ENCODE results near the gene PAX3. TPM values are rescaled to one million over a fixed set of nuclear protein-coding genes. Genes with fewer than 3 reads are reported as not detected.

PAX3 gene
- total and polyA plus RNA-seq, 3 experiments from 2014 or later, result not detected

DNA sequence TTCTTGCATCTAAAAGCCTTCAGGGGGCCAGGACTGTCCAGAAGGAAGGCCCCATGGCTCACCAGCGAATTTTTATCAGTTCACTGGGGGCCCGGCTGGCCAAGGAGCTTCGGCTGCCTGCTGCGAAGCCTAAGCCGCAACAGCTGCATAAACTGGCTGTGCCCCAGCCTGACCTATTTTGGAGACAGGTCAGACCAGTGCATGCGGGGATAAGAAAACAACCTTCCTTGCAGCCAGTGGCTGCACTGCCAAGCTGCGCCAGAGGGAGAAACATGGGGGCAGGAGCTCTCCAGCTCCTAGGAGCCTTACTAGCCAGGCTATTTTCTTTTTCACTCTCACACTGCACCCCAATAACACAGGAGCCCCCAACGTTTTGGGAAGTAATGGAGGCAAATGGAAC is 15.2 kb downstream of the PAX3 start:
- H3K27ac Mint-ChIP-seq, result no peak overlapping the region
- POLR2A ChIA-PET, result no interaction called here

DNA sequence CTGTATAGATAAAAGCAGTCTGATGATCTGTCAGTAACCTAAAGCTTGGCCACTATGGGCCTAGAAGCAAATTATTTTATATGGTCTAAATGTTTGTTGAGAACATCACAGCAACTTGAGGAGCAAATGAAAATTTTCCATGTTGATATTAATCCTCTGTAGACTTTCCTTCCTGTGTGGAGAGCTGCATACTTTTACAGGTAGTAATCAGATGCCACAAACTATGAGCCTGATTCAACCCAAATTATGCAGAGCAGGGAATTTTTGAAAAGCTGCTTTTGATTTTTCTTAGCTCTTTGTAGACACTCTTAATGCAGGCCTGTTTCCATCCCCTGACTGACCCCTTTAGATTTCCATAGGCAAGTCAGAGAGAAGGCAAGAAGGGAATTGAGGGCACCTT is 17.3 kb downstream of the PAX3 start:
- Mint-ChIP-seq H3K27me3 (peaks cover 8 to 35% of the 10 kb centered on the region in 2 donors), H3K36me3 (no peaks in the 10 kb centered on the region), H3K4me3 (no peak overlapping the region), H3K9me3 (peaks cover 0 to 2% (median 0%) of the 10 kb centered on the region in 5 donors), H3K27ac (no peak overlapping the region), H3K4me1 (no peaks in the 10 kb centered on the region)
- H3K4me3 ChIP-seq (ENCODE audit: low read length), result no peak overlapping the region
- no peak for DNase-seq
- H3K27me3 ChIP-seq (ENCODE audit: insufficient read depth, low read length, poor library complexity, severe bottlenecking), result no peaks in the 10 kb centered on the region
- H3K9me3 ChIP-seq (ENCODE audit: low read length), result no peaks in the 10 kb centered on the region
- ChIA-PET POLR2A (no interaction called here), CTCF (no interaction called here)
- H3K27ac ChIP-seq (ENCODE audit: low read depth, low read length), result no peak overlapping the region
- no peaks in the 10 kb centered on the region for H3K36me3 ChIP-seq (ENCODE audit: insufficient read depth, low read length)
- no peaks in the 10 kb centered on the region for H3K4me1 ChIP-seq (ENCODE audit: insufficient read depth, low read length)

More for the DNA sequence above, 15.2 kb downstream of the PAX3 start:
- Mint-ChIP-seq H3K4me1 (no peaks in the 10 kb centered on the region), H3K4me3 (no peak overlapping the region), H3K36me3 (no peaks in the 10 kb centered on the region), H3K9me3 (peaks cover 0 to 2% (median 0%) of the 10 kb centered on the region in 5 donors), H3K27me3 (peaks cover 20 to 51% of the 10 kb centered on the region in 2 donors)
- Histone ChIP-seq H3K27ac (ENCODE audit: low read depth, low read length) (no peak overlapping the region), H3K27me3 (ENCODE audit: insufficient read depth, low read length, poor library complexity, severe bottlenecking) (peaks cover 6% of the 10 kb centered on the region), H3K36me3 (ENCODE audit: insufficient read depth, low read length) (no peaks in the 10 kb centered on the region), H3K4me1 (ENCODE audit: insufficient read depth, low read length) (no peaks in the 10 kb centered on the region), H3K9me3 (ENCODE audit: low read length) (no peaks in the 10 kb centered on the region), H3K4me3 (ENCODE audit: low read length) (no peak overlapping the region)
- DNase-seq, result no peak
- CTCF ChIA-PET, result no interaction called here

DNA sequence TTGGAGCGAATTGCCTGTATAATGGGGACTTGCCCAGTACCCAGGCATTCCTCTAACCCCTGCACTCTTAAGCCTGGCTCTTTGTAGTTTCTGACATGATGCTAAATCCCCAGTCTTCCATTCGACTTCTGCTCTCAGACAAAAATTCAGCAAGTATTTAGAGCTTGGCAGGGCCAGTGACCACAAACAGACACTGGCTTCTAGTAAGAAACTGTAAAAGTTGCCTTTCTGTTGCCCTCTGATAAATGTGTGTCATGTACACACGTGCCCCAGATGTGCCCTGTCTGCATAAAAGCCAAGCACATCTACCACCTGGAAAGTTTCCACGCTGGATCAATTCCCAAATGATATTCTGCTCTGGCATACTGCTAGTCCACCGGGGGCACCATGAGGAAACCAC is 18.0 kb downstream of the PAX3 start:
- Histone ChIP-seq H3K36me3 (ENCODE audit: insufficient read depth, low read length) (no peaks in the 10 kb centered on the region), H3K4me3 (ENCODE audit: low read length) (no peak overlapping the region), H3K4me1 (ENCODE audit: insufficient read depth, low read length) (no peaks in the 10 kb centered on the region), H3K27ac (ENCODE audit: low read depth, low read length) (no peak overlapping the region), H3K27me3 (ENCODE audit: insufficient read depth, low read length, poor library complexity, severe bottlenecking) (no peaks in the 10 kb centered on the region), H3K9me3 (ENCODE audit: low read length) (no peaks in the 10 kb centered on the region)
- ChIA-PET POLR2A (no interaction called here), CTCF (no interaction called here)
- Mint-ChIP-seq H3K27me3 (peaks cover 7 to 29% of the 10 kb centered on the region in 2 donors), H3K4me1 (no peaks in the 10 kb centered on the region), H3K36me3 (no peaks in the 10 kb centered on the region), H3K4me3 (no peak overlapping the region), H3K9me3 (peaks cover 0 to 2% (median 0%) of the 10 kb centered on the region in 5 donors), H3K27ac (no peak overlapping the region)
- DNase-seq, result no peak

DNA sequence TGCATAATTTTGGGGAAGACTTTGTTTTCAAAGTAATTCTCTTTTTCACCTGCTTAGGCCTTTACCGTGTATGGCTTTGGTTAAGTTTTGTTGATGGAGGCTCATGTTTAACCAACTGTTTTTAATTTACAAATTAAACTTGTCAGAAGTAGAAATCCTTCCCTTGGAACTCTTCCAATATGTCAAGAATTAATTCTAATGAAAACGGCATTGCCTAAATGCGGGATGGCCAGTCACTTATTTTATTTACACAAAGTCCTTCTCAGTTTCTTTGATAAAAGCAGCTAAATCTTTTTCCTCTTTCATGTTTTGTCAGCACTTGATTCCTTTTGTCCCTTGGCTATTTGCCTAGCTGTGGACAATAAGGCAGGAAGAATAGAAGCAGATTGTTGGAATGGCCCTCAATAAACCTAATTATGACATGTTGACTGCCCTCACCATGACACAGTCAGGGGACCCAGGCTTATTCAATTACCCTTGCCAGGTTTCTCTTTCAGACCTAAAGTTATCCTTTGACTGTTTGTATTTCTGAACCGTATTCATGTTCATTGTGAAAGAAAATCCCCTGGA is 26.3 kb downstream of the PAX3 start:
- Mint-ChIP-seq H3K9me3 (no peaks in the 10 kb centered on the region), H3K27me3 (peaks cover 6 to 31% of the 10 kb centered on the region in 2 donors), H3K4me1 (no peaks in the 10 kb centered on the region), H3K27ac (no peak overlapping the region), H3K4me3 (no peak overlapping the region), H3K36me3 (no peaks in the 10 kb centered on the region)
- H3K4me3 ChIP-seq (ENCODE audit: low read length), result no peak overlapping the region
- POLR2A ChIA-PET, result no interaction called here
- H3K36me3 ChIP-seq (ENCODE audit: insufficient read depth, low read length), result no peaks in the 10 kb centered on the region
- DNase-seq, result no peak
- no peak overlapping the region for H3K27ac ChIP-seq (ENCODE audit: low read depth, low read length)
- CTCF ChIA-PET, result no interaction called here
- H3K9me3 ChIP-seq (ENCODE audit: low read length), result no peaks in the 10 kb centered on the region
- H3K27me3 ChIP-seq (ENCODE audit: insufficient read depth, low read length, poor library complexity, severe bottlenecking), result no peaks in the 10 kb centered on the region
- no peaks in the 10 kb centered on the region for H3K4me1 ChIP-seq (ENCODE audit: insufficient read depth, low read length)

DNA sequence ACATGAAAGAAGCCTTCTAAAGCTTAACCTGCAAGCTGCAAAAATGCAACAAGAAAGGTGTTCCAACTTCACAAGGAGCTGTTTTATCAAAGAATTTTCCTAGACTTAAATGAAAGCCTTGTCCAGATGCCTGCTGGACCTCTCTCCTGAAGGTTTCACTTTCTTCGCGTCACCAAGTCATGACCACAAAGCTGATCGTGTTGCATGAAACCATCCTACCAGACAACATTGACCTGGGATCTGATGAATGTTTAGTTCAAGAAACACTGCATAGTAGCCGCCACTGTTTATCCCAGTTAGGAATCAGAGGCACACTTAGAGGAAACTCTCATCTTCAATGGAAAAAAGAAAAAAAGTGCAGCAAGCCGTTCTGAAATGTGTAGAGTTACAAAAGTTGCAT is 26.9 kb downstream of the PAX3 start:
- no peak for DNase-seq
- no peaks in the 10 kb centered on the region for H3K4me1 Mint-ChIP-seq
- H3K27me3 ChIP-seq (ENCODE audit: insufficient read depth, low read length, poor library complexity, severe bottlenecking), result no peaks in the 10 kb centered on the region
- H3K9me3 ChIP-seq (ENCODE audit: low read length), result no peaks in the 10 kb centered on the region
- peaks cover 6 to 29% of the 10 kb centered on the region in 2 donors for H3K27me3 Mint-ChIP-seq
- ChIA-PET POLR2A (no interaction called here), CTCF (no interaction called here)
- H3K4me3 Mint-ChIP-seq, result no peak overlapping the region
- H3K9me3 Mint-ChIP-seq, result no peaks in the 10 kb centered on the region
- H3K36me3 ChIP-seq (ENCODE audit: insufficient read depth, low read length), result no peaks in the 10 kb centered on the region
- H3K4me3 ChIP-seq (ENCODE audit: low read length), result no peak overlapping the region
- no peak overlapping the region for H3K27ac ChIP-seq (ENCODE audit: low read depth, low read length)
- no peaks in the 10 kb centered on the region for H3K4me1 ChIP-seq (ENCODE audit: insufficient read depth, low read length)
- no peaks in the 10 kb centered on the region for H3K36me3 Mint-ChIP-seq
- no peak overlapping the region for H3K27ac Mint-ChIP-seq

DNA sequence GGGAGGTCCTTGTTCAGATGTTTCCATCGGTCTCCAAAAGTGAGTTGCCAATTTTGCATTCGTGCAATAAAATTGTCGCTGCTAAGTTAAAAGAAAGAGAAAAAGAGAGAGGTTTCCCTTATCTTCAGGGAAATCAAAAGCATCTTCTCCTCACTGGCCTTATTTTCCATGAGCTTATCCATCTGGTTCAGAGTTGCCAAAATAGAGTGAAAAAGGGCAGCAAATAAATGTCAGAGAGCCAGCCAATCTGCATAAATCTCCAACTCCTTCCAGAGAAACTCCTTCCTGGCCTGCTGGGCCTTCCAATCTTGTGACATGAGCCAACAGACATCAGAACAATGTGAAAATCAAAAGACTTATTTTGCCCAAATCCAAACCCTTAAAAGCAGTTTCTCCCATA is 28.4 kb downstream of the PAX3 start:
- H3K9me3 ChIP-seq (ENCODE audit: low read length), result no peaks in the 10 kb centered on the region
- H3K4me3 ChIP-seq (ENCODE audit: low read length), result no peak overlapping the region
- H3K27me3 ChIP-seq (ENCODE audit: insufficient read depth, low read length, poor library complexity, severe bottlenecking), result no peaks in the 10 kb centered on the region
- ChIA-PET CTCF (no interaction called here), POLR2A (no interaction called here)
- Mint-ChIP-seq H3K36me3 (no peaks in the 10 kb centered on the region), H3K4me3 (no peak overlapping the region), H3K9me3 (no peaks in the 10 kb centered on the region), H3K27me3 (peaks cover 6 to 34% of the 10 kb centered on the region in 2 donors), H3K27ac (no peak overlapping the region), H3K4me1 (no peaks in the 10 kb centered on the region)
- no peak overlapping the region for H3K27ac ChIP-seq (ENCODE audit: low read depth, low read length)
- no peaks in the 10 kb centered on the region for H3K4me1 ChIP-seq (ENCODE audit: insufficient read depth, low read length)
- no peak for DNase-seq
- H3K36me3 ChIP-seq (ENCODE audit: insufficient read depth, low read length), result no peaks in the 10 kb centered on the region

DNA sequence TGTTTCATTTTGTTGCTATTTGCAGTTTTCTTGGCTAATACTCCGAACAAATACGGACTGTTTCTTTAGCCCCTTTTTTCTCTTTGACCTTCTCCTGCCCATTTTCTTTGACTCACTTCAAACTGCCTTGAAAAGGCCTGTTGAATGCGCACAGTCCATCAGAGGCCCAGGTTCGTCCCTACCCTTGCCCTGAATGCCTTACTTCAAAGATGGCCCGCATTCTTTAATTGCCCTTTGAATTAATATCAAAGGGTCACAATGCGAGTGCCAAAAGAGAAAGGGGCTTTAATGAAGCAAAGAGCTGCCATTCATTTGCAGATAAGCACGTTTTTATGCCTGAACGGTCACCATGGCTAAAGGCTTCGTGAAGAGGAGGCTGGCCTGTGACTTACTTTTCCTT is 29.7 kb downstream of the PAX3 start:
- Mint-ChIP-seq H3K9me3 (peaks cover 0 to under 1% (median 0%) of the 10 kb centered on the region in 5 donors), H3K27me3 (peaks cover 6 to 30% of the 10 kb centered on the region in 2 donors), H3K4me1 (no peaks in the 10 kb centered on the region), H3K36me3 (no peaks in the 10 kb centered on the region), H3K4me3 (no peak overlapping the region), H3K27ac (no peak overlapping the region)
- H3K4me3 ChIP-seq (ENCODE audit: low read length), result no peak overlapping the region
- H3K27ac ChIP-seq (ENCODE audit: low read depth, low read length), result no peak overlapping the region
- H3K9me3 ChIP-seq (ENCODE audit: low read length), result no peaks in the 10 kb centered on the region
- H3K27me3 ChIP-seq (ENCODE audit: insufficient read depth, low read length, poor library complexity, severe bottlenecking), result no peaks in the 10 kb centered on the region
- no peaks in the 10 kb centered on the region for H3K4me1 ChIP-seq (ENCODE audit: insufficient read depth, low read length)
- DNase-seq, result no peak
- CTCF ChIA-PET, result no interaction called here
- POLR2A ChIA-PET, result no interaction called here
- H3K36me3 ChIP-seq (ENCODE audit: insufficient read depth, low read length), result no peaks in the 10 kb centered on the region

DNA sequence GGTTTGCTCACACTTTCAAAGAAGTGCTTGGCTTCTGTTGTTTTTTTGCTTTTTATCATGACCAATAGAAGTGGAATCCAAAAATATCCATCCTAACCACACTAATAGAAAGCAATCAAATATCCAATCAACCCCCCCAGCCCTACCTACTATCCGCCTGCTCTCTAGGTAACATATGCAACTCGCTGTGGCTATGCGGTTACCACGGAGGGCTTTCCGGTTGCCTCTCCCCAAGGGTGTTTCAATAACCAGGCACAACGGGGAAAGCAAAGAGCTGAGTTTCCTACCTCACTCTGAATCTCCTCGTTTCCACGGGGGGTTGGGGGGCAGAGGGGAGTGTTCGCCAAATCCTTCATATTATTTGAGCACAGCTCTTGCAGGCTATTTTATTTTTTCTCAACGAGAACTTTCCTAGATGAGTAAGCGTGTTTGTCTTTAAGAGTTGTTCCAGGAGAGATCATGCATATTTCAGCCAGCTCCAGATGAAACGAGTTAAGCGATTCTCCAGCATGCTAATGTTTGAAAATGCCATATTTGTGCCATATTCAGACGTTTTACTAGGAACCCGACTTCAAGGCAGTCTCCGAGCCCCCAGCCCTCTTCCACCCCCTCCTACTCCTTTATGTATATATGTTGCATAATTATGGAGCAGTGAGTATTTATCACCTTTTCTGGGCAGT is 30.3 kb downstream of the PAX3 start:
- Mint-ChIP-seq H3K4me1 (no peaks in the 10 kb centered on the region), H3K4me3 (no peak overlapping the region), H3K36me3 (no peaks in the 10 kb centered on the region), H3K27me3 (peaks cover 6 to 30% of the 10 kb centered on the region in 2 donors), H3K27ac (no peak overlapping the region), H3K9me3 (peaks cover 0 to 5% (median 0%) of the 10 kb centered on the region in 5 donors)
- H3K9me3 ChIP-seq (ENCODE audit: low read length), result no peaks in the 10 kb centered on the region
- H3K4me1 ChIP-seq (ENCODE audit: insufficient read depth, low read length), result no peaks in the 10 kb centered on the region
- ChIA-PET POLR2A (no interaction called here), CTCF (no interaction called here)
- no peak overlapping the region for H3K4me3 ChIP-seq (ENCODE audit: low read length)
- H3K27me3 ChIP-seq (ENCODE audit: insufficient read depth, low read length, poor library complexity, severe bottlenecking), result no peaks in the 10 kb centered on the region
- no peaks in the 10 kb centered on the region for H3K36me3 ChIP-seq (ENCODE audit: insufficient read depth, low read length)
- no peak for DNase-seq
- no peak overlapping the region for H3K27ac ChIP-seq (ENCODE audit: low read depth, low read length)

Measured in CD8-positive, alpha-beta memory T cell (primary cell).